GM12875 (cell line): ENCODE results near the gene PKIG.

Experiments used
- H3K4me3 ChIP-seq: one replicate; pipeline ENCODE4 v1.5.1; 2011; ENCODE audit warnings: low read depth, low read length, control low read depth
- CTCF ChIP-seq: IDR thresholded peaks from 2 replicates; pipeline ENCODE4 v1.5.1; 2011; ENCODE audit warnings: low read depth, mild to moderate bottlenecking, control low read depth, inconsistent platforms, low read length, moderate library complexity, borderline replicate concordance; ENCODE audit not compliant: insufficient read depth

Gene PKIG

DNA sequence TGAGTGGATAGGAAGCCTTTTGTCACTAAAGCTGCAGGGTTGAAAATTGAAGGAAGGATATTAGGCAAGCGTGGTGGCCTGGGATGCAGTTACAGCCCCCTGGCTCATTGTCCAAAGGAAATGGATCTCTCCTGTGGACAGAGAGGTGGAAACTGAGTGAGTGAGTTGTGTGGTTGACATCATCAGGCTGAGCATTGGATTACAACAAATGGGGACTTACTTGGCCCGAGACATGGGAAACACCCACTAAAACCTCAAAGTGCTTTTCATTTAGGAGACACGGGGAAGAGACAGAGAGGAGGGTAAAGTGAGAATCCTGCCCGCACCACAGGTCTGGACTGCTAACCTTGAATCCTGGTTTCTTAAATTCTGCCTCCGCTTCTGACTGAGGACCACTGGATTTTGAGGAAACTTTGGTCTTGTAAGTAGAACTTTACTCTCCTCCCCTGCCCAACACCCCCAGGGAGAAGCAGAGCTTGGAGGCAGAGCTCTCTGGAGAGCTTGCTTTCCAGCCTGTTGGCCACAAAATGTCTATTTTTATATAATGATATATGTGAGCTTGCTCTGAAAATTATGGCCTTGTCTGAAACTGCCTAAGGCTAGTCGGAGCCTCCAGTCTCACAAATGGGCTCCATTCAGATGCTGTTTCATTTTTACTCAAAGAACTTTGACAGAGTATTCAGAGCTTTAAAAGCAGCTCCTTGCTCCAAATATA, at the start of gene PKIG:
Gene PKIG, plus strand, starts transcription at position 269 of the 715 bp plus-strand sequence. CDS start 31,978 bp downstream, outside the sequence.
- H3K4me3 ChIP-seq: no peak within 1 kb of the TSS
- no peak for TF ChIP-seq CTCF

DNA sequence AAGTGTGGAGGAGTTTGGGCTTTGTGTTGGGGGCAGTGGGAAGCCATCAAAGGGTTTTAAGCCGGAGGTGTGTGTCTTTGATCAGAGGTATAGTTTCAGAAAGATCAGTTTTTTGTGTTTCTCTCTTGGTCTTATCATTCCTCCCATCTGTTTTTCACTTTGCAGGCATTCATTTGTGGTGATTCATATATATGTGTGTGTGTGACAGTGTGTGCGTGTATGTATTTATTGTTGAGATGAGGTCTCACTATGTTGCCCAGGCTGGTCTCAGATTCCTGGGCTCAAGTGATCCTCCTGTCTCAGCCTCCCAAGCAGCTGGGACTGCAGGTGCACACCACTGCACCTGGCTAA, 49.4 kb upstream of the PKIG start:
- no peak for TF ChIP-seq CTCF
- no peak overlapping the region for H3K4me3 ChIP-seq

DNA sequence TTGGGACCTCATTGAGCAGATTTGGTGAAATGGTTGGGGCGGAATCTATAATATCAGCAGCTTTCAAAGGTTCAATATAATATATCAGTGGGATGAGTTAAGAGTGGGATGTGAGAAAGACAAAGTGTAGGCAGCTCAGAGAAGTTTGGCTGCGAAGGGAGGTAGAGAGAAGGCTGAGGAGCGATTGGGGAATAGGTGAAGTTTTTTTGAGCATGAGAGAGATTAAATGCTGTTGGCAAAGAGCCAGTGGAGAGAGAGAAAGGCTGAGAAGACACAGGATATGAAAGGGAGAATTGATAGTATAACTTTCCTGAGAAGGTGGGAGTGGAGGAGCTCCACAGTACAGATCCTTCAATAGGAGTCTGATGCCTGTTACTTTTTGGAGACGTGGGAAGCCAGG, 48.5 kb upstream of the PKIG start:
- no peak for TF ChIP-seq CTCF
- H3K4me3 ChIP-seq: no peak overlapping the region

DNA sequence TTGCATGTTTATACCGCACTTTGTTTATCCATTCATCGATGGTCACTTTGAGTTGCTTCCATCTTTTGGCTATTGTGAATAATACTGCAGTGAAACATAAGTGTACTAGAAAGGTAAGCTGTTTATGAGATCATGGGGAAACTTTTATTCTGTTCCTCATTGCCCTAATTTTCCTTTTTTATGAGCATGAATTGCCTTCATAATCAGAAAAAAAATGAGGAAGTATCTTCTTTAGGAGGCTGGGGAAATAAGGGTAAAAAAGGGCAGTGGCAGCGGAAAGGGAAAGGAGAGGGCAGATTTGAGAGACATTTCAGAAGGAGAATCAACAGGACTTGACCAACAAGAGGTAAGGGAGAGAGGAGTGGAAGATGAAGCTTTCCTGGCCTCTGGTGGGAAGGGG, 46.2 kb upstream of the PKIG start:
- TF ChIP-seq CTCF: no peak
- no peak overlapping the region for H3K4me3 ChIP-seq

DNA sequence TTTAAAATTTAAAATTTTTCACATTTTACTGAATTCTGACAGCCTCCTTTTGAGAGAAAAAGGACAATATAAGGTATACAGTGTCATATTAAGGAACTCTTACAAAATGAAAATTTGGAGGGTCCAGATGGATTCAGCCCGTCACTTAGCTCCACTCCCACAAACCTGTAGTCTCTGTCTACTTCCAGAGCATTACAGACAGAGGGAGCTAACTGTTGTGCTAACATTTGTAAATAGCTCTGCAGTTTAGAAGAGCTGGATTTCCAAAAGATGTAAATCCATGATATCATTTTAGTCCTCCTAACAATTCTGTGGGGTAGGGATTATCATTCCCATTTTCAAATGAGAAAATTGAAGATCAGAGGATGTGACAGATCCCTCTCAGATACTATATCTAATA, 44.4 kb upstream of the PKIG start:
- no peak for TF ChIP-seq CTCF
- H3K4me3 ChIP-seq: no peak overlapping the region

DNA sequence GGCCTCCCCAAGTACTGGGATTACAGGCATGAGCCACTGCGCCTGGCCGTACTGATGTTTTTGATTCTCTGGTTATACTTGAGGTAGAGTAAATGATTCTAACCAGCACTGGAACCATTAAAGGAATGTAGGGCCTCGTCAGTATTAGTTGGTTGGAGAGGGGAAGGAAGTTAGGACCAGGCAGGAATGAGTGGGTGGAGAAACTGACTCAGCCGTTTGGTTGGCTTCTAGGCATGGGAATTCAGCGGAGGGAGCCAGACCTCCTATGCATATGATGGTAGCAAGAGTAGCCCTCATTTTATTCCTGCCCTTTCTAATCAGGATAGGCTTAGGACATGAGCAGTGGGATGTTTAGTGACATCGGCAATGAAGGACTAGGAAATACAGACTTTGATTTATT, 41.5 kb upstream of the PKIG start:
- H3K4me3 ChIP-seq: no peak overlapping the region
- no peak for TF ChIP-seq CTCF

GRCh38 chr20:44541992-44542391, 40.4 kb upstream of the PKIG start:
- no peak overlapping the region for H3K4me3 ChIP-seq
- no peak for TF ChIP-seq CTCF
